ENCODE measurements around the gene EFCAB12.
"Not testable (repeated sequence)": the region's sequence is repeated elsewhere in the genome, so short reads cannot be mapped to it uniquely, and the experiment has no call there.

Gene EFCAB12

GRCh38 chr3:129363356-129363755 lies 65.1 kb downstream of the EFCAB12 start:
- not testable (repeated sequence) for DNase-seq

DNA sequence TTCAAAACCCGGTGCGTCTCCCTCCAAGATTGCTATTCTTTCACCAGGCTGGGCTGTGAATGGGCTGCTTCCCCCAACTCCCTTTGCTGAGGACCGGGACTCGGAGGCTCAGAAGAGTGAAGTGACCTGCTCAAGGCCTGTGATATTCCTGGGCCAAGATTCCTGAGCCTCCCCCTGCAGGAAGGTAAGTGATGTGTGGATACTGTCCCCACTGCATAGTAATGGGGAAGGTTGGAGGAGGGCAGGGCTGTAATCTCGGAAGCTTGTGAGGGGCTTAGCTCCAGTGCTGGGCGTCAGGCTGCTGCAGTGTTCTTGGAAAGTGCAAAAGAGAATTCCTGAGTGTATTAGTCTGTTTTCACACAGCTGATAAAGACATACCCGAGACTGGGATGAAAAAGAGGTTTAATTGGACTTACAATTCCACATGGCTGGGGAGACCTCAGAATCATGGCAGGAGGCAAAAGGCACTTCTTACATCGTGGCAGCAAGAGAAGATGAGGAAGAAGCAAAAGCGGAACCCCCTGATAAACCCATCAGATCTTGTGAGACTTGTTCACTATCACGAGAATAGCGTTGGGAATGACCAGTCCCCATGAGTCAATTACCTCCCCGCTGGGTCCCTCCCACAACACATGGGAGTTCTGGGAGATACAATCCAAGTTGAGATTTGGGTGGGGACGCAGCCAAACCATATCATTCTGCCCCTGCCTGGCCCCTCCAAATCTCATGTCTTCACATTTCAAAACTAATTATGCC lies 67.6 kb downstream of the EFCAB12 start:
- no peak for DNase-seq

DNA sequence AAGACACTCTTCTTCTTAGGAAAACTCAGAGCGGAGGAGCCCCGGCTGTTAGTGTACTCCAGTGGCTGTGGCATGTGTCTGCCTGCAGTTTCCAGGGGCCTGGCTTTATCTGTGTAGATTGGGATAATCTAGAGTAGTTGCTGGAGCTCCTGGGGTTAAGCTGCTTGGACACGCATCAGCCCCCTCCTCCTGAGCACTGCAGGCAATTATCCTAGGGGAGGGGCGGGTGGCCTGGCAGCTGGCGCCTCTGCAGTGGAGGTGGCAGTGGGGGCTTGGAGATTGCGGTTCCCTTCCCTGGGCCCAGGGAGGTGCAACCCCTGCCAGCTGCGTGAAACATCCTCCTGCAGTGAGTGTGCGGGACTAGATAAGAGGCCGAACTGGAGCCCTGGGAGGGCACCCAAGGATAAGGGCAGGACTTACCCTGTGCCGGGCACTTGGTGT lies 68.2 kb downstream of the EFCAB12 start:
- no peak for DNase-seq

- DNase-seq: peak; percentile 69
Measured at GRCh38 chr3:129358772-129359371, 69.6 kb downstream of the EFCAB12 start.

DNA sequence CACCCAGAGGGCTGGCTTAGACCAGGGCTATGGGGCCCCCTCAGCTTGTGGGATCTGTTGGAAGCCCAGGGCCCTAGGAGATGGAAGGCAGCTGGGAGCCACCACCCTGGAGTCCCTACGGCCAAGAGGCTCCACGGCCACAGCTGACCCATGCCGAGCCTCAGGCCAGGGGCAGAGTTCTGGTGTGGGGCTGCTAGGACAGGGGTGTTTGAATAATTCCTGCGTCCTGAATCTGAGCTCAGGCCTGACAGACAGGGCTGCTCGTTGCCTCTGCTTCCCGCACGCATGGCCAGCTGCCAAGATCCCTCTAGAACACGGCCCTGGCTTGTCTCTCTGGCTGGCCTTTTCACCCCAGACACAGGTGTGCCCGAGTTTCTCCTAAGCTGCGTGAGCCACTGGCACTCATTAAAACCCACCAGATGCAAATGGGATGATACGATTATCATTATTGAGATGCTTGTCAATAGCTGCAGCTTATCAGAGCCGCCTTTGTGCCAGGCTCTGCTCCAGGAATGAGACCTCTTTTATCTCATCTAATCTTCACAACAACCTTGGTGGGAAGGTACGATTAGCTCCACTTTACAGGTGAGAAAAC lies 70.2 kb downstream of the EFCAB12 start:
- DNase-seq: no peak

DNA sequence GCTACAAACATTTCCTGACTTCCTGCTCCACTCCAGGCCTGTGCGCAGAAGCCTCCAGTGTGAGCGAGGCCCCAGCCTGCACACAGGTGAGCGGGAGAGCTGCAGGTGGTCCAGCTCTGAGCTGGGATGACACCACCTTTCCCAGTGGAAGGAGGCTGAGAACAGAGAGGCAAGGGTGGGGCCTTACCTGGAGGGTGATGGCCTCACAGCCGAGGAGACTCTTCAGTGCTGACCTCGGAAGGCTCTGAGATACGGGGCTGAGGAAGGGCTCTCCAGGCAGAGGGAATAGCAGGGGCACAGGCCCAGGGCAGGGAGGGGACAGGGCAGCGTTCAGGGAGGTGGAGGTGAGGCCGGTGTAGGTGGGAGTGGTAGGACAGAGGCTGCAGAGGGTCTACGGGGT lies 70.8 kb downstream of the EFCAB12 start:
- no peak for DNase-seq

- no peak for DNase-seq
Measured at GRCh38 chr3:129356756-129357425, 71.5 kb downstream of the EFCAB12 start.

DNA sequence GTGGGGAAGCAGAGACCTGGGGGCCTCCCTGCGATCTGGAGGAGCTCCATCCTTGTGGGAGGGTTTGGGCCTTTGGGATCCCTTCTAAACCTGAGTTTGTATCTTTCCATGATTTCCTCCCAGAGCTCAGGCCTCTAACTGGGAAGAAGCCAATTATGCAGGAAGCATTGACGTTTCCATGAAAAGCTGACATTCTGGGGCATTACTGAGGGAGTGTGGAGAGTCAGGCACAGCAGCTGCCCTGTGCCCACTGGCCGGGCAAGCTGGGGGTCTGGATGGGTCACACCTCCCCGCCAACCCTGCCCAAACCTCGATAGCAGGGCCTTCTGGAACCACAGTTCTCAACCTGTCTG lies 74.9 kb downstream of the EFCAB12 start:
- DNase-seq: no peak

GRCh38 chr3:129352650-129353588 lies 75.5 kb downstream of the EFCAB12 start:
- DNase-seq: no peak

- no peak for DNase-seq
Measured at GRCh38 chr3:129352045-129352444, 76.4 kb downstream of the EFCAB12 start.
